Glutamatergic neuron (in vitro differentiated cells): ENCODE data around the gene MYL6B. TPM values are rescaled to one million over a fixed set of nuclear protein-coding genes. Genes with fewer than 3 reads are reported as not detected.

Experiments used
- DNase-seq: peaks from one replicate; pipeline ENCODE4 v3.0.0; 2022
- H3K27ac Mint-ChIP-seq: one replicate; pipeline ENCODE4 v1.8.0; 2020; ENCODE audit warnings: mild to moderate bottlenecking, mixed read lengths, inconsistent platforms; ENCODE audit not compliant: unreplicated experiment
- H3K27me3 Mint-ChIP-seq: one replicate; pipeline ENCODE4 v1.8.0; 2020; ENCODE audit warnings: mild to moderate bottlenecking, moderate library complexity, mixed read lengths, inconsistent platforms; ENCODE audit not compliant: unreplicated experiment
- H3K36me3 Mint-ChIP-seq: one replicate; pipeline ENCODE4 v1.8.0; 2020; ENCODE audit warnings: mild to moderate bottlenecking, mixed read lengths, inconsistent platforms; ENCODE audit not compliant: unreplicated experiment
- H3K4me1 Mint-ChIP-seq: one replicate; pipeline ENCODE4 v1.8.0; 2020; ENCODE audit warnings: mild to moderate bottlenecking, low read depth, mixed read lengths, inconsistent platforms; ENCODE audit not compliant: unreplicated experiment
- H3K4me3 Mint-ChIP-seq: one replicate; pipeline ENCODE4 v1.8.0; 2020; ENCODE audit warnings: mild to moderate bottlenecking, mixed read lengths, inconsistent platforms; ENCODE audit not compliant: unreplicated experiment
- H3K9me3 Mint-ChIP-seq: one replicate; pipeline ENCODE4 v1.8.0; 2020; ENCODE audit warnings: mild to moderate bottlenecking, moderate library complexity, mixed read lengths, inconsistent platforms; ENCODE audit not compliant: unreplicated experiment
- total RNA-seq: library from RNA; stranded (reverse); fragmentation: NEBNext Ultra II Directional; extraction: Animal tissue kit (Norgen Biotek cat#: 25700); gene quantifications from one replicate; pipeline ENCODE4 v1.2.1, GENCODE V29; 2021; ENCODE audit not compliant: unreplicated experiment
- TF ChIP-seq, protein P1 (sequence below): fragments of 200-600 bp; sonication (generic); IDR thresholded peaks from one replicate; pipeline ENCODE4 v1.5.0; 2021; ENCODE audit not compliant: partially characterized antibody, unreplicated experiment

Gene MYL6B
- total RNA-seq, 1 donor from 2014 or later = 232 TPM

DNA sequence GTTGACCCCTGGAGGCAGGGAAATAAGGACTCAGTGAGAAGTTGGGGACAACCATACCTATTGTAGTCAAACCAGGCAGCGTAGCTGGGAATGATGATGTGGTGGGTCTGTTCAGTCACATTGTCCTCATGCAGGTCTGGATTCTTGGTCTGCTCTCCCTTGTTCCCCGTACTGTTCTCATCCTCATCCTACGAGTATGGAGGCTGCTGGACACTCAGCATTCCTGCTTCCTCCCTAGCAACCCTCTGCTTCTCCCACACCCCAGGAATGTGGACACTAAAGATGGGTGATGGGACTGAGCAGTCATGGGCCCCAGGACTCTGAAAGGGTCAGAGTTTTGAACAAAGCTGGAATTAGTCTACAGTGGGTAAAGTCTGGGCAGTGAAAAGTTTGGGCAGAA, 26.0 kb downstream of the MYL6B start:
- Mint-ChIP-seq H3K9me3 (no peaks in the 10 kb centered on the region), H3K36me3 (peaks cover 7% of the 10 kb centered on the region), H3K4me1 (no peaks in the 10 kb centered on the region), H3K4me3 (no peak overlapping the region), H3K27me3 (peaks cover 3% of the 10 kb centered on the region), H3K27ac (no peak overlapping the region)
- TF ChIP-seq, protein P1, sequence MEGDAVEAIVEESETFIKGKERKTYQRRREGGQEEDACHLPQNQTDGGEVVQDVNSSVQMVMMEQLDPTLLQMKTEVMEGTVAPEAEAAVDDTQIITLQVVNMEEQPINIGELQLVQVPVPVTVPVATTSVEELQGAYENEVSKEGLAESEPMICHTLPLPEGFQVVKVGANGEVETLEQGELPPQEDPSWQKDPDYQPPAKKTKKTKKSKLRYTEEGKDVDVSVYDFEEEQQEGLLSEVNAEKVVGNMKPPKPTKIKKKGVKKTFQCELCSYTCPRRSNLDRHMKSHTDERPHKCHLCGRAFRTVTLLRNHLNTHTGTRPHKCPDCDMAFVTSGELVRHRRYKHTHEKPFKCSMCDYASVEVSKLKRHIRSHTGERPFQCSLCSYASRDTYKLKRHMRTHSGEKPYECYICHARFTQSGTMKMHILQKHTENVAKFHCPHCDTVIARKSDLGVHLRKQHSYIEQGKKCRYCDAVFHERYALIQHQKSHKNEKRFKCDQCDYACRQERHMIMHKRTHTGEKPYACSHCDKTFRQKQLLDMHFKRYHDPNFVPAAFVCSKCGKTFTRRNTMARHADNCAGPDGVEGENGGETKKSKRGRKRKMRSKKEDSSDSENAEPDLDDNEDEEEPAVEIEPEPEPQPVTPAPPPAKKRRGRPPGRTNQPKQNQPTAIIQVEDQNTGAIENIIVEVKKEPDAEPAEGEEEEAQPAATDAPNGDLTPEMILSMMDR = no peak
- DNase-seq = no peak

DNA sequence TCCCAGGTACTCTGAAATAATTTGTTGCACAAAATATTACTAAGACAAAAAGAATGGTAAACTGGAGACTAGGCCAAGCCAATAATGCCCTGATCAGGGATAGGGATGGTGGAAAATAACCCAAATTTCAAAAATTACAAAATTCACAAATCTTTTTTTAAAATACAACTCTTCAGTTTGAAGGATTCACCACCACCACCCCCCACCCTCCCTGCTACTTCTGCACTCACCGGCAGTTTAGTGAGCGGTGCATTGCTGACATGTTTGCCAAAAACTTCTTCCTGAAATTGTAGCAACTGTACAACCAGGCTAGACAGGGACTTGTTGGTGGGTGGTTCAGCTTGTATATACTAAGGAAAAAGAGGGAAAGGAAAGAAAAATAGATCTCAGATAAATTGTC, 34.6 kb downstream of the MYL6B start:
- Mint-ChIP-seq H3K4me3 (peak overlapping the region; percentile 93), H3K36me3 (peaks cover 4% of the 10 kb centered on the region)

DNA sequence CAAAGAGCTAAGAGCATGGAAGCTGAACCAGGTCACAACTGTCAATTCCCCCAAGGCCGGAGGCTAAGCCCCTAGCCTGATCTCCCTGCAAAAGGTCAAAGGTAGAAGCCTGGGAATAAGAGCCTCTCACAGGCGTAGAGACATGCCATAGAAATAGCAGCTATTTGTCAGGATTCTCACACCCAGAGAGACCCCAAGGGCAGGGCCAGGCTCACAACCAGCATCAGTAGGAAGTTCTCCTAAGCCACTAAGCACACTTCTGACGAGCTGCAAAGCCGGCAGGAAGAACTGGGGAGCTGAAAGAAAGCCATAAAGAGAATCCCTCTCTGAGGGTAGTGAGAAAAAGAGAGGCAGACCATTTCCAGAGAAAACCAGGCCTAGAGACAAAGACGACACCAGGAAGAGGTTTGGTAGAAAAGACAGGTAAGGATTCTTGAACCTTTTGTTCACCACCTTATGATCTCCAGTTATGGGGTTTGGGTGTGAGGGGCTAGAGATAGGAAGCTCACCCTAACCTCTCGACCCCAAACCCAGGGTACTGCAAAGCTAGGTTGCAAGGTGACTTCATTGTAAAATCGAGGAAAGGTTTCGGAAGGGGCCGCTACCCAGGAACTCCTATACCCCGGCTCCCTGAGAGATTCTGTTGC, 35.9 kb downstream of the MYL6B start:
- Mint-ChIP-seq H3K4me1 (peaks cover 8% of the 10 kb centered on the region), H3K9me3 (peaks cover 24% of the 10 kb centered on the region), H3K36me3 (peaks cover 4% of the 10 kb centered on the region), H3K27me3 (peaks cover 19% of the 10 kb centered on the region), H3K27ac (peak overlapping the region; percentile 86), H3K4me3 (peak overlapping the region; percentile 93)
- peak; percentile 18 for DNase-seq
- TF ChIP-seq, protein P1 = no peak

More for the DNA sequence above, 34.6 kb downstream of the MYL6B start:
- TF ChIP-seq, protein P1 = no peak
- peaks cover 8% of the 10 kb centered on the region for H3K4me1 Mint-ChIP-seq
- H3K27ac Mint-ChIP-seq = no peak overlapping the region
- peaks cover 18% of the 10 kb centered on the region for H3K27me3 Mint-ChIP-seq
- peaks cover 24% of the 10 kb centered on the region for H3K9me3 Mint-ChIP-seq
- DNase-seq = no peak

DNA sequence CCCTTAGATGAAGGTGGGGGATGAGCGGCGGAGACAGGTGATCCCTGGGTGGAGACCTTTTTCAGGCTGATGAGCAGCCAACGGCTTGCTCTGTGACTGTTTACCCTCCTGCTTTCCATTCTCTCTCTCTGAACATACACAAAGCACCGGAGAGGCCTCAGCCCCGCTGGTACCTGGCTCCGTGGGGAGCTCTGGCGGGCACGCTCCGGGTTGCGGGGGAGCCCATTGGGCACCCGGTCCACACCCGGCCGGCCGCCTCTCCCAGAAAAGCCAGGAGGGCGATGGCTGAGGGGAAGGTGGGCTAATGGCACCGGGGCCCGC, 36.4 kb downstream of the MYL6B start:
- peaks cover 8% of the 10 kb centered on the region for H3K4me1 Mint-ChIP-seq
- peak overlapping the region; percentile 86 for H3K27ac Mint-ChIP-seq
- H3K36me3 Mint-ChIP-seq = peaks cover 4% of the 10 kb centered on the region
- DNase-seq = no peak
- H3K9me3 Mint-ChIP-seq = peaks cover 24% of the 10 kb centered on the region
- peak overlapping the region; percentile 93 for H3K4me3 Mint-ChIP-seq
- peaks cover 21% of the 10 kb centered on the region for H3K27me3 Mint-ChIP-seq
- TF ChIP-seq, protein P1 = no peak

DNA sequence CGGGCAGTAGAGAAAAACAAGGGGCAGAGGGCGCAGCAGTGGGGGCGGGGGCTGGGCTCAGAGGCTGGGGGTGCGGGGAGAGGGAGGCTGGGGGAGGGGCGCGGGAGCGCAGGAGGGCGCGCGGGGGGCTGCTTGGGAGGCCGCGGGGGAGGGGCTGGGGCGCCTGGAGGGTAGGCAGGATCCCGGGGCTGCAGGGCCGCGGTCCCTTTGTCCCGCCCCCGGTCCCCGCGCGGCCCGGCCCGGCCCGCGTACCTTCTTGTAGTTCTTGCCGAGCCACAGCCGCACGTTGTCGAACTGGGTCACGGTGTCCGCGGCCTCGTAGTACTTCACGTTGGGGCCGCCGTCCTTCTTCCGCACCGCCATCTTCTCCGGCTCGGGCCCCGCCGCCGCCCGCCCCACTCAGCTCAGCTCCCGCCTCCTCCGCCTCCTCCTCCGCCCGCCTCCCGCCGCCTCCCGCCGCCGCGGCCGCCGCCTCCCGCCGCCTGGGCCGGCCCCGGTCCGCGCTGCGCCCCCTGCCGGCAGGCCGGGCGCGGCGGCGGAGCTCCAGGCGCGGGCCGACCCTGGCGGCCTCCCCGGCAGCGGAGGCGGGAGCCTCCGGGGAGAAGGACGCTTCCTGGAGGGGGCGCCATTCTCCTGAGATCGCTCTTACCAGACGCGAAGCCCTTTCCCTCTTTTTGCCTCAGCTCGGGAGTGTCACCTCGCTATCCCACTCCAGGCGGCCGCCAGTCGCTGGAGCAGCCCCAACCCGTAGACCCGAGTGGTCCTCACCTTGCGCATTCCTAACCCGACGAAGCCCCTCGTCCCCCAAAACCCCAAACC, 36.9 kb downstream of the MYL6B start, which contains the start of gene SMARCC2:
SMARCC2 (minus strand) TSS at position 385 of the 819 bp plus-strand sequence; CDS start at position 363, 22 bp downstream.
- DNase-seq = peak; percentile 93
- Mint-ChIP-seq H3K36me3 (peaks cover 4% of the 10 kb centered on the region), H3K4me3 (peak within 1 kb of the TSS; percentile 97)

More for the DNA sequence above, 36.9 kb downstream of the MYL6B start, which contains the start of gene SMARCC2:
- Mint-ChIP-seq H3K4me1 (peaks cover 8% of the 10 kb centered on the region), H3K27me3 (peaks cover 21% of the 10 kb centered on the region), H3K27ac (peak within 1 kb of the TSS; percentile 96), H3K9me3 (peaks cover 24% of the 10 kb centered on the region)
- TF ChIP-seq, protein P1 = peak; percentile 81
